Suprapubic skin (tissue), 3 donors: ENCODE results near the gene FAM98B.

Experiments
- POLR2A ChIP-seq, 2 donors: fragments of 450-650 bp; IDR thresholded peaks; one replicate each; pipeline ENCODE4 v1.6.1; 2017; ENCODE audit warnings: antibody characterized with exemption in 2 of 2, mild to moderate bottlenecking in 2 of 2, moderate library complexity in 2 of 2
- TF ChIP-seq, protein P1 (sequence below), 2 donors: fragments of 200-600 bp in 1 of 2; fragments of 450-650 bp in 1 of 2; sonication (generic) in 1 of 2; IDR thresholded peaks; one replicate each; pipeline ENCODE4 v1.5.1; 2016 to 2019; ENCODE audit warnings: antibody characterized with exemption in 2 of 2, mild to moderate bottlenecking in 1 of 2, moderate library complexity in 1 of 2

DNA sequence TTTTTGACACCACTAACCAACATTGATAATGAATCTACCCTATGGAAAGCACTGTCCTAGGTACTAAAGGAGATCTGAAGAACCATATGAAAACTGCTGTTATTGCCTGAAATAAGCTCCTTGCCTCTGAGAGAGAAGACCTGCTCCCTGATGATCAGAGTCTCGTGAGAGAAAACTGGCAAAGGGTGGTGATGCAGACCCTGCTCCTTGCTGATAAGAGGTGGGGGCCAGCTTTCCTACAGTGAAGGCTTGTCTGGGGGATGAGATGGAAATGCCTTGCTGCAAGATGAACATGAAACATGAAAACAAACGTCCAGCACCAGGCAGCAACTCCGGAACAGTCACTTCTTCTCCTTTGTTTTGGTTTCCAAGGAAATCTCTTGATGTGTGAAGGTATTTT is 78.8 kb downstream of the FAM98B start:
- TF ChIP-seq POLR2A (IDR thresholded peaks at IDR 0.05), result no peak
- TF ChIP-seq, protein P1, sequence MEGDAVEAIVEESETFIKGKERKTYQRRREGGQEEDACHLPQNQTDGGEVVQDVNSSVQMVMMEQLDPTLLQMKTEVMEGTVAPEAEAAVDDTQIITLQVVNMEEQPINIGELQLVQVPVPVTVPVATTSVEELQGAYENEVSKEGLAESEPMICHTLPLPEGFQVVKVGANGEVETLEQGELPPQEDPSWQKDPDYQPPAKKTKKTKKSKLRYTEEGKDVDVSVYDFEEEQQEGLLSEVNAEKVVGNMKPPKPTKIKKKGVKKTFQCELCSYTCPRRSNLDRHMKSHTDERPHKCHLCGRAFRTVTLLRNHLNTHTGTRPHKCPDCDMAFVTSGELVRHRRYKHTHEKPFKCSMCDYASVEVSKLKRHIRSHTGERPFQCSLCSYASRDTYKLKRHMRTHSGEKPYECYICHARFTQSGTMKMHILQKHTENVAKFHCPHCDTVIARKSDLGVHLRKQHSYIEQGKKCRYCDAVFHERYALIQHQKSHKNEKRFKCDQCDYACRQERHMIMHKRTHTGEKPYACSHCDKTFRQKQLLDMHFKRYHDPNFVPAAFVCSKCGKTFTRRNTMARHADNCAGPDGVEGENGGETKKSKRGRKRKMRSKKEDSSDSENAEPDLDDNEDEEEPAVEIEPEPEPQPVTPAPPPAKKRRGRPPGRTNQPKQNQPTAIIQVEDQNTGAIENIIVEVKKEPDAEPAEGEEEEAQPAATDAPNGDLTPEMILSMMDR (IDR thresholded peaks at IDR 0.05), result no peak
